OCI-M2 (cell line): ENCODE data around the gene GSTO2.
A peak's percentile ranks its signal among the peaks of the same experiment; 100 is the strongest.

ENCODE experiments used
- DNase-seq: peaks from one replicate; lab custom pipeline; 2025; ENCODE audit not compliant: unreplicated experiment; lab: John Stamatoyannopoulos, UW

GSTO2 gene

DNA sequence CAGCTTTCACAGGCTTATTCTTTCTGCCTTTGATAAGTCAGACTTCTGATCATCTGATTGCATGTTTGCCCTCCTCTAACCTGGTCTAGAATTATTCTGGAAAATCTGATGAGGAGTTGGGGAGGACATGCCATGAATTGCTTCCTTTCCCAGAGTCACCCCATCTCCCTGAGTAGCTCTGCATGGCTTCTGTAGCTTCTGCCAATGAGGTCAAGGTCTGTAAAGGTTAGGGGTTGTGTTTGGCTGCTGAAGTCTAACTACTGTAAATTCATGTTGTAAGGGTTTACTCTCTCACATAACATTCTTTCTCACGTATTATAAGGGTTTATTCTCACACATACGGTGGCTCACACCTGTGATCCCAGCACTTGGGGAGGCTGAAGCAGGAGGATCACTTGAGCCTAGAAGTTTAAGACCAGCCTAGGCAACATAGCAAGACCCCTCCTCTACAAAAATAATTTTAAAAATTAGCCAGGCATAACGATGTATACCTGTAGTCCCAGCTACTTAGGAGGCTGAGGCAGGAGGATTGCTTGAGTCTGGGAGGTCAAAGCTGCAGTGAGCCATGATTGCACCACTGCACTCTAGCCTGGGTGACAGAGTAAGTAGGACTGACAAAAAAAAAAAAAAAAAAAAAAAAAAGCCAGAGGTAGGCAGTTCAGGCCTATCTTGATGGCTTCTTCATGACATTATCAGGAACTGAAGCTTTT is 10.7 kb downstream of the GSTO2 start:
- no peak for DNase-seq

DNA sequence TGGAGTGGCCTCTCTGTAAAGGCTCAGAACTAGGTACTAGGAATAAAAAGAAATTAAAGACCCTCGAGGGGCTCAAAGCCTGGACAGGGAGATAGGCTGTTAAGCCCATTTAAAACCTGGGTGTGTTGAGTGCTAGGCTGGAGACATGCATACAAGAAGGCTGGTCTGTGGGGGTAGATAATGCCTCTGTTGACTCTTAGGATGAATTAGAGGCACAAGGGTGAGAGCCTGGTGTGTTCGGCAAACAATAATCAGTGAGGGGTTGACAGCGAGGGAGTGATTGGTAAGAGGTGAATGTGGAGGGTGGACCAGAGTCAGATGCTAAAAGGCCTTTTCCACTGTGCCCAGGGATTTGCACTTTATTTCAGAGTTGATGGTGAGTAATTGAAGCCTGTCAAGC is 12.7 kb downstream of the GSTO2 start:
- DNase-seq: no peak

DNA sequence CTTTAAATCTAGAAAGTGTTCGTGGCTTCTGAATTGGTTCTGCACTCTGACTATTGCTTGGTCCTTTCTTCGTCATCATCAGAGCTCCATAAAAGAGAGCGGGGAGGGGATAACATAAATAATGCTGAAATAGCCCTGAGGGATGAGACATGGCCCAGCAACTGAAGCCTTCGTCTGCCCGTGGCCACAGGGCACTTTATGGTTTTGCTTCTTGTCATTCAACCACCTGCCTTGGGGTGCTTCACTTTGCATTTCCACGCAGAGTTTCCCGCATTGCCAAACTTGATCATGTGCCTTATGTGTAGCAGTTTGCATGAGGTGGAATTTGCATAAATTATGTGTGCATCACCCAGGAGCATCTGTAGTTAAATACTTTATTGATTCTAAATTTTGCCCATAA is 15.9 kb downstream of the GSTO2 start:
- DNase-seq: no peak

DNA sequence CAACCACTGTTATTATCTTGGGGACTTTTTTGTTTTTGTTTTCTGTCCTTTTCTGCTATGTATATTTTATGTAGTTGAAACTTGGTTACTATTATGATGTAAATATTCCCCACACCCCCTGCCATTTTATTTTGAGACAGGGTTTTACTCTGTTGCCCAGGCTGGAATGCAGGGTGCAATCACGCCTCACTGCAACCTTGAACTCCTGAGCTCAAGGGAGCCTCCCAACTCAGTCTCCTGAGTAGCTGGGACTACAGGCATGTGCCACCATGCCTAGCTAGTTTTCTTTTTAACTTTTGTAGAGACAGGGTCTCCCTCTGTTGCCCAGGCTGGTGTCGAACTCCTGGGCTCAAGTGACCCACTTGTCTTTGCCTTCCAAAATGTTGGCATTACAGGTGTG is 18.0 kb downstream of the GSTO2 start:
- DNase-seq: no peak

DNA sequence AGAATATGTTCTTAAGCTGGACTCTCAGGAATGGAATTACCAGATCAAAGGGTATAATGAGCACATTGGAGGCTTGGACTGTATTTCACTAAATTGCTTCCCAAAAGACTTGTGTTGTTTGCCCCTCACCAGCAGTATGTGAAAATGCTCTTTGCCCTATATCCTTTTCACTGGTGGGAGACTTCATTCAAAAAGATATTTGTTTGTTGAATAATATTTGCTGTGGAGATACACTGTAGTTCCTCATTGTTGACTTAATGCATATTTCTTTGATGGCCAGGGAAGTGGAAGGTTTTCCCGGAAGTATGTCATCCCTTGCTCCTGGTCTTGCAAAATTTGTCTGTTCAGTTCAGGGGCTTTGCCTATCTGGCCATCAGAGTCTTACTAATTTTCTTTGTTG is 19.4 kb downstream of the GSTO2 start:
- DNase-seq: no peak

DNA sequence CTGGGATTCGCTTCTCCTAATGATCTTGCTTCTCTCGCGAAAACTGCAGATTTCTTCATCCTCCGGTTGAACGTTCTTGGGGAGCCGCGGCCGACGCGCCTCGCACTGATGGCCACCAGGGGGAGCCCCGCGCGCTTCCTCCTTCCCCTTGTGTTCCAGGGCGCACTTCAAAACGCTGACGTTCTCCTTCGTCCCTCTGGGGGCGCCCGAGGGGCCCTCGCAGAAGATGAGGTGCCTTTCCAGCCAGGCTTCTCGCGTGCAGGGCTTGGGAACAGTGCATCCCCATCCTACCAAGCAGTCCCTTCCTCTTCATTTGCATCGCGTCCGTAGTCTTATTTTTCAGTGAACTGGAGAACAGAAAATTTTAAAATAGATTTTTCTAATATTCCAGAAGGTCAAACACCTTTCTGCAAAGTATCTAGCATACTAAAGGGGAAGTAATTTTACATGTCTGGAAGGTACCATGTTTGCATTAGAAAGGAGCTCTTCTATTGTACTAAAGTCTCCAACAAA is 22.5 kb downstream of the GSTO2 start:
- DNase-seq: peak; percentile 54

DNA sequence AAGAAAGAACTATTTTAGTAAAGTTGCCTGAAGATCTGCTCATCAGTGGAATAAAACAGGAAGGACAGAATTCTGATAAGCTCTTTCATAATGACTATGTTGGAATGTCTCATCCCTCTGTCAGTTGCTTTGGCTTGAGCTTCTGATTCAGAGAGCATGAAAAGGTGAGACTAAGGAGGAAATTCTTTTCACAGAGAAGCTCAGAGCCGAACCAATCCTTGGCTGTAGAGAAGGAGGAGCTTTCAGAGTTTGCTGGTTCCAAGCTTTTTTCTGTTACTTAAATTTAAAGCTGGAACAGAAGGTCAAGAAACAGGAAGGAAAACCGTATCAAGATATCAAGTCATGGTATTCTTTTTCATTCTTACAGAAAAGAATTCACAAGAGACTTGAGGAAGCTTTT is 24.0 kb downstream of the GSTO2 start:
- no peak for DNase-seq

DNA sequence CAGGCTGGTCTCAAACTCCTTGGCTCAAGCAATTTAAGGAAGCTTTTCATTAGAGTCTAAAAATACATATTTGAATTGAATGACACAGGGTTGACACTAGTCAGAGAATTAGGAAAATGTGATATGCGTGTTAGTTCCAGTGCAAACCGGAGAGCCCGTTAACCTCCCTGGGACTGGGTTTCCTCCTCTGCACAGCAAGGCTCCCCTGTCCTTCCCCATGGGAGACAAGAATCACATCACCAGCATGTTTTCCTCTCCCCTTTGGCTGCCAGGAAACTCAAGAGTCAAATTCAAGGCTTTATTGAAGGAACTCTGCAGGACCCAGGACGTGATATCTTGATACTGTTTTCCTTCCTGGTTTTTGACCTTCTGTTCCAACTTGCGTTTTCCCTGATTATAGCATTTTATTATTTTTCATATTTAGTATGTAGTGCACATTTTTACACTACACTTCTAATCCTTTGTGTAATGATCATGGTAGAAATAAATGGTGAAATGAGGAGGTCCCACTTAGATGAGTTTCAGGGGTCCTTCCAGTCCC is 24.9 kb downstream of the GSTO2 start:
- DNase-seq: no peak

DNA sequence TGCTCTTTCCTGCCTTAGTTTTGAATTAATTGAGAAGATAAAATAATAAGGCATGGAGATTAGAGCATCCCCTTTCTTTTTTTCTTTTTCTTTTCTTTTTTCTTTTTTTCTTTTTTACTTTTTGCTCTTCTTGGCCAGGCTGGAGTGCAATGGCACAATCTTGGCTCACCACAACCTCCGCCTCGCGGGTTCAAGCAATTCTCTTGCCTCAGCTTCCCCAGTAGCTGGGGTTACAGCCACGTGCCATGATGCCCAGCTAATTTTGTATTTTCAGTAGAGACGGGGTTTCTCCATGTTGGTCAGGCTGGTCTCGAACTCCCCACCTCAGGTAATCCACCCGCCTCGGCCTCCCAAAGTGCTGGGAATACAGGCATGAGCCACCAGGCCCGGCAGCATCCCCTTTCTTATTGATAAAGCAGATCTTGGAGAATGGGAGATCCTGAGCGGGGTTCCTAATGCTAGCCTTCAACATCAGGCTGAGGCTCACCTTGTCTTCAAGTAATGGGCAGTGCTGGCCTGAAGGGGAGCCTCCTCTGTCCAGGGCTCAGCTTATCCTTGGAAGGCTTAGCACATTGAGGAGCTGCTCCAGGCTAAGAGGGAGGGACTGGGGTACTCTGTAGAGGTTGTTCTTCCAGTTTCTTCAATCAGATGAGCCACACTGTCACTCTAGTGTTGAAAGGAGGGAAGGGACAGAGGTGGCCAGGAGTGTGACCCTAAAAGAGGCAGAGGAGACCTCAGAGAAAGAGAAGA is 27.9 kb downstream of the GSTO2 start:
- DNase-seq: no peak

DNA sequence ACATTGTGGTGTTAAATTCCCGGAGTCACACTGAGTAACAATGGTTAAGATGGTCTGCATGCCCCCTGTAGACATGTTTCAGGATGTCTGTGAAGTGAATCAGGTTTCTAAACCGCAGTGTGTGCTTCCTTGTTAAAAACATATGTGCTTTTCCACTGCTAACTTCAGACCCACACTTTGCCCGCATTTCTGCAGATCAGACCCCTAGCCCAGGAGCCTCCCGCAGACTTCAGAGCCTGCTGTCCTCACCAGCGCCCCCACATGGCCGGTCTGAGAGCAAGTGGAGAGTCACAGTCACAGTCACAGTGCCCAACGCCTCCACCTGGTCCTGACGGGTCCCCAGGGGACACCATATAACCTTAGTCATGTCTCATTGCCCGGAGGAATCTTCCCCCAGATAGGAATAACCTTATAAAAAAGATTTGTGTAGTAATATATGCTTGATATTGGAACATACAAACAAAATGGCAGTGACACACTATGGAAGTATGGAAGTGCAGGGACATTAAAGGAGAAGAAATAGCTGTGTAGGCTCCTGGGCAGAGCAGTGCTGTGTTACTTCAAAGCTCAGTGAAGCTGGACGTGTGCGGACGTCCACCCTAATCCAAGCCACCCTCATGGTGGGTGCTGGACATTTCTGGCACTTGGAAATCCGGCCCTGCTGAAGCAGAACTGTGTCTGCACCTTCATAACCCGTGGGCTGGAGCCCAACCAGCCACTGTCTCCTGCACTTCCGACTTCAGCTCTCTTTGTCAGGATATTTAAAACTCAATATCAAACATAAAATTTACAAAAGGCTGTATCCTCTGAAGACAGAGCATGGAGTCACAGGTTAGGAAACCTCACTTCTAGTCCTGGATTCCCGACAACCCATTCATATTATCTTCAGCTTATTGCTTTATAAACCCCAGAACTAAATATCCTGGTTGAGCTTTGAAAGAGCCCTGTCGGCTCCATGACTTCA is 29.0 kb downstream of the GSTO2 start:
- DNase-seq: no peak

DNA sequence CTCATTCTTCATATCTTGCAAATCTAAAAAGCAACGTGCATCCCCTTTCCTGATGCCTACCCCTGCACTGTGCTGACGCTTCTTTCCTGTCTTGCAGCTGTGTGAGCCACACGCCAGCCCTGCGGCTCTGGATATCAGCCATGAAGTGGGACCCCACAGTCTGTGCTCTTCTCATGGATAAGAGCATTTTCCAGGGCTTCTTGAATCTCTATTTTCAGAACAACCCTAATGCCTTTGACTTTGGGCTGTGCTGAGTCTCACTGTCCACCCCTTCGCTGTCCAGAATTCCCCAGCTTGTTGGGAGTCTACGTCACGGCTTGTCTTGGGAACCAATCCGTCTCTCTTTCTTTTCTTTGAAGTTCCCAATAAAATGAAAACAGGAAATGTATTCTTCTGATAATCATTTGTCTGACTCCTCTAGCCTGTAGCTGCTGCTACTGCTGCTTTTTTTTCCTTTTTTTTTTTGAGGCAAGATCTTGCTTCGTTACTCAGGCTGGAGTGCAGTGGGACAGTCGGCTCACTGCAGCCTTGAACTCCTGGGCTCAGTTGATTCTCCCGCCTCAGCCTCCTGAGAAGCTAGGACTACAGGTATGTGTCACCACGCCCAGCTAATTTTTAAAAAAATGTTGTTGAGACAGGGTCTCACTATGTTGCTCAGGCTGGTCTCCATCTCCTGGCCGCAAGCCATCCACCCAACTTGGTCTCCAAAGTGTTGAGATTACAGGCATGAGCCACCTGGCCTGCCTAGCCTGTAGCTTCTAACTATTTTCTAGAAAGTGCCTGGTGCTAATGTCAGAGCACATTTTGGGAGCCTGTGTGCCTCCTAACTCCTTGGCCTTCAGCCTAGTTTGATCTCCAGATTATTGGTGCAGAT is 30.3 kb downstream of the GSTO2 start:
- no peak for DNase-seq

DNA sequence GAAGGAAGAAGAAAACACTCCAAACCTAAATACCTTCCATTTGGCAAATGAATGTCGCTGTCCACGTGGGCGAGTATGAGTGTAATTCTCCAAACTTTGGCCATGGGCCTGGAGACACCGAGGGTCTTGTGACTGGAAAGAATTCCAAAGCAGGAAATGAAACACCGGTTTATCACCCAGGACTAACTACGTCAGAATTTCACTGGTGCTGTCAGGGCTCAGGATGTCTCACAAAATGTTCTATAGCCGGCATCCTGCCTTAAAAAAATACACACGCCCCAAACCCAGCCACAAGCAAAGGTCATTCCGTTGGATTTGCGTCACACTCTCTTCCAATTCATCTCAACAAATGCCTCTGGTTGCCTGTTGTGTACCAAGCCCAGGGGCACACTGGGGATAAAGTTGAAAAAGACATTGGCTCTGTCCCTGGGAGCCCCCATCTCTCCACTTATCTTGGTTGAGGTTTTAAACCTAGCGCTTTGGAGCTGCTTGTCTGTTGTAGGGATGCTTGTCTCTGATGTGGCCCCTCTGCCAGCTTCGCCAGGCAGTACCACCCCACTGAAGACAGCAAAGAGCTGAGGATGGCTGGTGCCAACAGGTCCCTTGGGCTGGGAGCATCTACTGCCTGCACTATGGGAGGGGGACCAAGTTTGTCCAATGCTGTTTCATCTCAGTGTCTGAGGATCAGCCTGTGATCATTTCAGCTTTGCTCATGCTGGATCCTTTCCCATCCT is 31.2 kb downstream of the GSTO2 start:
- DNase-seq: no peak

DNA sequence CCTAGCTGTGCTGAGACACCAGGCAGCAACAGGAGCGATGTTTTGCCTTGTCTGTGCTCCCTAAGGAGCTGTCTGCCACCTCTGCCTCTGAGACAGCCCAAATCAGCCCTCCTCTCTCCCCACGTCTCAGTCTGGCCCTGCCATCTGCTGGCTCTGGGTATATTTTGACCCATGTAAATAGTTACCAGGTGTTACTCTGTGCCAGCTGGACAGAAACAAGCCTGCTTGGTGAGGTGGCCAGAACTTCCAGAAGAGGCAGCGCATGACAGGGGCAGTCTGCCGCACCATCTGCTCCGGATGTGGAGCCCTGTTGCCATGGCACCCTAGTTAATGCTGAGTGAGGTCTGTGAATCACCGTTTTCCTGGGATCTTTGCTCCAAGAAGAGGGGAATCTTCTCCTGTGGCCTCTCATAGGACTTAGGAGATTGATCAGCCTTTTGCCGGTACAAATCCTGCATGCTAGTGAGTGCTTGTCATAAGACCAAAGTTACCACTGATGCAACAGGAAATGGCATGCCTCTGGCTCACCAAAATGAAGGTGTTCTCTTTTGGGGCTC is 31.8 kb downstream of the GSTO2 start:
- DNase-seq: no peak

DNA sequence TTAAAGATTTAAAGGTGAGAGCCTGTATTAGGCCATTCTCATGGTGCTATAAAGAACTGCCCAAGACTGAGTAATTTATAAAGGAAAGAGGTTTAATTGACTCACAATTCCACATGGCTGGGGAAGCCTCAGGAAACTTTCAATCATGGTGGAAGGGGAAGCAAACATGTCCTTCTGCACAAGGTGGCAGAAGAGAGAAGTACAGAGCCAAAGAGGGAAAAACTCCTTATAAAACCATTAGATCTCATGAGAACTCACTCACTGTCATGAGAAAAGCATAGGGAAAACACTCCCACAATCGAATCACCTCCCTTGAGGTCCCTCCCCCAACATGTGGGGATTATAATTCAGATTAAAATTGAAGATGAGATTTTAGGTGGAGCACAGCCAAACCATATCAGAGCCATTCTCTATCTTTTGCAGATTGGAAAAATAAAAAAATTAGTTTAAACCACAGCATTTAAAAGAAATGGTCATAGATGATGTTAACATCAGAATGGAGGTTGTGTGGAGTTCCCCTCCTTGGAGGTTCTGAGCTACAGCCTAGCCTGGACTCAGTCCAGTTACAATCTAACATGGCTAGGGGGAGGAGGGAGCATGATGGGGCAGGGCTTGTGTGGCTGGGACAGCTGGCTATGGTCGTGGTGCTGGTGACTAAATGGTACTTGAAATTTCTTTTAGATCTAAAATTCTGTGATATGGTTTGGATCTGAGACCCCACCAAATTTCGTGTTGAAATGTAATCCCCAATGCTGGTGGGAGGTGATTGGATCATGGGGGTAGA is 33.1 kb downstream of the GSTO2 start:
- DNase-seq: no peak

DNA sequence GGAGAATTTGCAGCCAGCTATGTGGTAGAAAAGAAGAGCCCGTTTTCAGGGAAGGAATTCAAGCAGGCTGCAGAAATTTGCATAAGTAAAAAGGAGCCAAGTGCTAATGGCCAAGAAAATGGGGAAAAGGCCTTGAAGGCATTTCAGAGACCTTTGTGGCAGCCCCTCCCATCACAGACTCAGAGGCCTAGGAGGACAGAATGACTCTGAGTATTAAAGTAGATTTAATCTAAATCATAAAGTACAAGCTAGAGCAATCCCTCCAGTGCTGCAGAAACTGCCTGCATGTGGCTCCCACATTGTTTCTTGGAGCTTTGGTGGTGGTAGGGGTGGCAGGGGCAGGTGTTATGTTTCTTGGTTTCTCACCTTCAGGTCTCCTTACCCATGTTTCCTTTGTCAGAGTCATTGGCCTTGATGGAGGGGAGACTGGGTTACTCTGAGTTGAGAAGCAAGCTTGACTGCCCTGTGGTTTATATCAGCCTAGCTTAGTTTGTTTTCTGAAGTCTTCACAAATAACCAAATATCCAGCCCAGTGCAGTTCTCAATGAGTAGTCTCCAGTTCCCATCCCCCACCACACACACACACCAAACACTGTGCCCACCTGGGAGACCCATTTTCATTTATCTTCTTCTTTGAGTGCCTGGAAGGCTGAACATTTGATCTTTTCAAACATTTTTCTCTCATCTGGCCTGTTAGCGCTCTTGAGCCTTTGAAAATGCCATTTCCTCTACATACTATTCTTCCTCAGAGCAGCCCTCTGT is 34.8 kb downstream of the GSTO2 start:
- DNase-seq: no peak

DNA sequence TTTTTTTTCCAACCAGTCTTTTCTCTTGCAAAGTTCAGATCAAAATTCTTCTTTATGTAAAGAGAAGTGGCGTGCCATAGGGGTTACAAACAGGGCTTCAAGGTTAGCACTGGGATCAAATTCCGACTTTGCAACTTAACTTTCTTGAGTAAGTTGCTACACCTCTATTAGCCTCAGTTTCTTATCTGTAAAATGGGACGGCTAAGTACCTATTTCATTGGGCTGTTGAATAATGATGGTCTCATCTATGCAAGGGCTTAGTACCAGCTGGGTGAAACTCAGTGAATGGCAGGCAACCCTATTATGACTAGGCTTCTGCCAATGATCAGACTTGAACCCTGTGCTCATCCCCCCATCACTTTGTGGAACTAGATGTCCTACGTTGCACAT is 35.4 kb downstream of the GSTO2 start:
- DNase-seq: no peak

DNA sequence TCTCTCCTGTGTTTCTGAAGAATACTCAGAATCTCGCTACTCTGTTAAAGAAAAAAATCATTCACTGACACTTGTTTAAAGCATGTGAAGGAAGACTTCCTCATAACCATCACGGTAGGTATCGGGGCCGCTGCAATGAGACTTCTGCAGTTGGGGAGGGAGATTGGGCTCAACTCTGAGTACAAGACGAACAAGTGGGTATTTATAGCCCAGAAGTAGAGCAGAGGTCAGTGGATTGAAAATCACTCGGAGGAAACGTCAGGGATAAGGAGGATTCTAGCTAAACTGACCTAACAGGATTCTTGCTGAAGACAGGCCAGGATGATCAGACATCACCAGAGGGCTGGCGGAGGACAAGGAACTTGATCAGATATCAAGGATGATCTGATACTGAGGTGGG is 35.9 kb downstream of the GSTO2 start:
- no peak for DNase-seq

DNA sequence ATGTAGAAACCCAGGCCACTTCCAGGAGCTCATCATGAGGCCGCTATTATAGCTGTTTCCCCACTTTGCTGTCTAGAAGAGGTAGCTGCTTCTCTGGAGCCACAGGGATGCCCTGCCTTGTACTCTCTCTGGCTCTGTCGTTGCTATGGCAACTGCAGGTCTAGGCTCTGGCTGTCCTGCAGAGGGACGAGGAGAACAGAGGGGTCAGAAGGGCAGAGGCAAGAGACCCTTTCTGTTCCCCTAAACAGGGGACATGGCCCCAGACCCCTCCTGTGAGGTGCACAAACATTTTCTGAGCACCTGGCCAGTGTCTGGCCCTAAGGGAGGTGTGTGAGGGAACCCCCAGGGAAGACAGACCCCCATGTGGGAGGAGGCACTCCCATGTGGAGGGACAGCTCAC is 37.9 kb downstream of the GSTO2 start:
- no peak for DNase-seq
